Skeletal muscle satellite cell (primary cell): ENCODE results near the gene RBM38.

Experiments used
- H3K27me3 ChIP-seq: 2 replicates; pipeline ENCODE4 v1.7.0; 2013; ENCODE audit warnings: low read length; ENCODE audit not compliant: control insufficient read depth, insufficient read depth
- H3K36me3 ChIP-seq: 2 replicates; pipeline ENCODE4 v1.7.0; 2013; ENCODE audit warnings: mild to moderate bottlenecking, control low read depth, low read length; ENCODE audit not compliant: insufficient read depth
- H3K4me1 ChIP-seq: 2 replicates; pipeline ENCODE4 v1.7.0; 2013; ENCODE audit warnings: low read length; ENCODE audit not compliant: control insufficient read depth, insufficient read depth
- H3K4me2 ChIP-seq: 2 replicates; pipeline ENCODE4 v1.7.0; 2013; ENCODE audit warnings: mild to moderate bottlenecking, low read length
- H3K4me3 ChIP-seq: 2 replicates; pipeline ENCODE4 v1.7.0; 2013; ENCODE audit warnings: low read length
- H3K9ac ChIP-seq: 2 replicates; pipeline ENCODE4 v1.7.0; 2013; ENCODE audit warnings: mild to moderate bottlenecking, low read depth, low read length, moderate library complexity
- H3K9me3 ChIP-seq: replicated peaks from 2 replicates; pipeline ENCODE4 v1.7.0; 2013; ENCODE audit warnings: mild to moderate bottlenecking, control low read depth, low read length

RBM38 gene

DNA sequence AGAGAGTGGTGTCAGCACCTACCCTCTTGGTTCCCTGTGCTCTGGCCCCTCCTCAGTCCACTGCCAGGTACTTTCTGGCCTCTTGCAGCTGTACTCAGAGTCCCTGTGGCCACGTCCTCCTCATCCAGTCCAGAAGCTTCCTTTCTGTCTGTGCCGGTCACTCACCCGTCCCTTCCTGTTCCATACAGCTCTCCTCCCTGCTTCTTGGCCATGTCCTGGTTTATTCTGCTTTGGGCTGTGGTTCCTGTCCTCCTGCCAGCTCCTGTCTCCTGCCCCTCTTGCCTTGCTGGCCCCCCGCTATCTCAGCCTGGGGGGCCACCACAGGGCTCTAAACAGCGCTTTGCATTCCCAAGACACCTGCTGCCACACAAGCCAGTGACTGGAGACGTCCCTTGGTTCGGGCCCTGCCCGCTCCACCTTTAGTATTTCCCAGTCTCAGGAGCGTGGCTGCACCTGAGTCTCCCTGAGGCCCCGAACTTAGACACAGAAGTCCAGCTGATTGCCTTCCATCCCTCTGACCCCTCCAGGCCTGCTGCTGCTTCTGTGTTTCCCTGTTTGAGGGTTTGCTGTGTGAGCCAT is 15.5 kb upstream of the RBM38 start:
- H3K27me3 ChIP-seq, result no peaks in the 10 kb centered on the region
- no peak overlapping the region for H3K4me2 ChIP-seq
- peaks cover 73% of the 10 kb centered on the region for H3K36me3 ChIP-seq
- H3K4me1 ChIP-seq, result no peaks in the 10 kb centered on the region
- H3K4me3 ChIP-seq, result no peak overlapping the region
- no peak overlapping the region for H3K9ac ChIP-seq
- H3K9me3 ChIP-seq, result no peaks in the 10 kb centered on the region

GRCh38 chr20:57377350-57377749 is 13.8 kb upstream of the RBM38 start:
- Histone ChIP-seq H3K4me2 (no peak overlapping the region), H3K9me3 (no peaks in the 10 kb centered on the region), H3K4me3 (no peak overlapping the region), H3K4me1 (no peaks in the 10 kb centered on the region), H3K9ac (no peak overlapping the region), H3K27me3 (no peaks in the 10 kb centered on the region), H3K36me3 (peaks cover 57% of the 10 kb centered on the region)

- Histone ChIP-seq H3K9me3 (no peaks in the 10 kb centered on the region), H3K27me3 (no peaks in the 10 kb centered on the region), H3K36me3 (peaks cover 51% of the 10 kb centered on the region), H3K4me3 (no peak overlapping the region), H3K4me1 (no peaks in the 10 kb centered on the region), H3K4me2 (no peak overlapping the region), H3K9ac (no peak overlapping the region)
Observed at GRCh38 chr20:57378107-57378506, 13.1 kb upstream of the RBM38 start.

DNA sequence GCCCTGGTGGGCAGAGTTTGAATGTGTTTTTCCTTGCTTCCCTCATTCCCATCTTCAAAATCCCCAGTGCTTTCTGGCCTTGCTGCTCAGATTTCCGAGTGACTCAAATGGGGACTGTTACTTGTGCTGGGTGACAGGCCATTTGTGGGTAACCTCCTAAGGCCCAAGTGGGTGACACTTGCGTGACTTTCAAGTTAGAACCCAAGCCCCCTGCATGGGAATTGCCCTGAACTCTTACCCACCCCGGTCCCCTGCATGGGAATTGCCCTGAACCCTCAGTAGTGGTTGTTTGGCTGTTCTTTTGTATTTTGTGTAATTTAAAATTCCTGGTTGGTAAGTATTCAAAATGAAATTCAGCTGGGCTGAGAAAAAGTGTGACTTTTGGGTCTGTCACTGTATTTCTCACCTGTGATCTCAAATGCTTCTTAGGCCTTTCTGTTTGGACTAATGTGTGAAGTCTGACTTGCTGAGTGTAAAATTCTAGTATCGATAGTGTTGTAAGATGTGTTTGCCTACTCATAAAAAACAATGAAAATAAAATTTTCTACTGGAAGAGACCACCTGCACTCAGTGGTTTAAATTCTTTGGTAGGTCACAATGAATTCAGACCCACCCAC is 12.4 kb upstream of the RBM38 start:
- Histone ChIP-seq H3K36me3 (peaks cover 46% of the 10 kb centered on the region), H3K4me2 (no peak overlapping the region), H3K4me3 (no peak overlapping the region), H3K27me3 (no peaks in the 10 kb centered on the region), H3K9me3 (no peaks in the 10 kb centered on the region), H3K9ac (no peak overlapping the region), H3K4me1 (no peaks in the 10 kb centered on the region)

DNA sequence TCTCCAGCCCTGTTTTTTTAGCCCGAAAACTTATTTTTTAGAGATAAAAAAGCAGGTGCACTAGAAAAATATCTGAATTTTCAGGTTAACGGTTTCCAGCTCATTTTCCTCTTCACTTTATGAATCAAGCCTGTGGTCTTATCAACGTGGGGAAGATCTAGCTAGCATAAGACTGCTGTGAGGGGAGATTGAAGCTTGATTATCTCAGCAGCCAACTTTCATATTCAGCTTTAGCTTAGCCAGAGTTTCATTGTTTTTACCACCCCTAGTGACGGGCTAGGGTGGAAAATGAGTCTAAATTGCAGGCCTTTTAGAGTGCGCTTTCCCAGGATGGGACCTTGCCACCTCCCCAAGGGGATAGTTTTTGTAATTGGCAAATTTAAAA is 11.9 kb upstream of the RBM38 start:
- H3K4me1 ChIP-seq, result no peaks in the 10 kb centered on the region
- H3K4me3 ChIP-seq, result no peak overlapping the region
- H3K9ac ChIP-seq, result no peak overlapping the region
- no peaks in the 10 kb centered on the region for H3K27me3 ChIP-seq
- no peak overlapping the region for H3K4me2 ChIP-seq
- peaks cover 43% of the 10 kb centered on the region for H3K36me3 ChIP-seq
- no peaks in the 10 kb centered on the region for H3K9me3 ChIP-seq

GRCh38 chr20:57380081-57380750 is 11.0 kb upstream of the RBM38 start:
- no peaks in the 10 kb centered on the region for H3K4me1 ChIP-seq
- no peak overlapping the region for H3K4me2 ChIP-seq
- no peak overlapping the region for H3K4me3 ChIP-seq
- peaks cover 34% of the 10 kb centered on the region for H3K36me3 ChIP-seq
- no peak overlapping the region for H3K9ac ChIP-seq
- no peaks in the 10 kb centered on the region for H3K27me3 ChIP-seq
- no peaks in the 10 kb centered on the region for H3K9me3 ChIP-seq

GRCh38 chr20:57381596-57382503 is 9.3 kb upstream of the RBM38 start:
- H3K9me3 ChIP-seq, result no peaks in the 10 kb centered on the region
- no peak overlapping the region for H3K9ac ChIP-seq
- H3K4me3 ChIP-seq, result no peak overlapping the region
- H3K27me3 ChIP-seq, result no peaks in the 10 kb centered on the region
- H3K4me1 ChIP-seq, result no peaks in the 10 kb centered on the region
- peaks cover 19% of the 10 kb centered on the region for H3K36me3 ChIP-seq
- no peak overlapping the region for H3K4me2 ChIP-seq

DNA sequence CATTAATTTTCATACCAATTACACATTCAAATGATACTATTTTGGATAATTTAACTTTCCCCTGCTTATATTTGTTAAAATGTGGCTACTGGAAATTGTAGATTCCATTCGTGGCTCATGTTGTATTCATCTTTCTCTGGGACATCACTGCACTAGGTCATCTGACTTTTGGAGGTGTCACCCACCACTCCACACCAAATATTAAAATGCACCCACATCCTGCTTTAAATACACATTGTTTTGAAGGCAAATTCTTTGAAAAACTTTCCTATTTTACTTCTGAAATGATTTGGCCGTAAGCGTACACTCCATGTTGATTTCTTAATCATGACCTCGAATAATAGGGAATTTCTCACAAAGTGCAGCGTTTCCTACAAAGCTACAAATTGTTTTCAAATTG is 8.7 kb upstream of the RBM38 start:
- Histone ChIP-seq H3K4me3 (no peak overlapping the region), H3K4me1 (no peaks in the 10 kb centered on the region), H3K4me2 (no peak overlapping the region), H3K27me3 (no peaks in the 10 kb centered on the region), H3K36me3 (peaks cover 13% of the 10 kb centered on the region), H3K9me3 (no peaks in the 10 kb centered on the region), H3K9ac (no peak overlapping the region)

- Histone ChIP-seq H3K4me2 (no peak overlapping the region), H3K9ac (no peak overlapping the region), H3K4me3 (no peak overlapping the region), H3K36me3 (peaks cover 7% of the 10 kb centered on the region), H3K9me3 (no peaks in the 10 kb centered on the region), H3K27me3 (no peaks in the 10 kb centered on the region), H3K4me1 (no peaks in the 10 kb centered on the region)
Observed at GRCh38 chr20:57383447-57384347, 7.5 kb upstream of the RBM38 start.

GRCh38 chr20:57384486-57384885 is 6.7 kb upstream of the RBM38 start:
- H3K4me3 ChIP-seq, result no peak overlapping the region
- H3K4me1 ChIP-seq, result peaks cover 5% of the 10 kb centered on the region
- H3K27me3 ChIP-seq, result no peaks in the 10 kb centered on the region
- peaks cover 7% of the 10 kb centered on the region for H3K36me3 ChIP-seq
- no peaks in the 10 kb centered on the region for H3K9me3 ChIP-seq
- H3K9ac ChIP-seq, result no peak overlapping the region
- H3K4me2 ChIP-seq, result no peak overlapping the region
